Peyer's patch (tissue), 4 donors: ENCODE results near the gene VRK1.

Experiments
- POLR2A ChIP-seq, 2 donors: fragments of 450-650 bp; IDR thresholded peaks; one replicate each; pipeline ENCODE4 v1.5.1; 2017; ENCODE audit warnings: antibody characterized with exemption in 2 of 2, mild to moderate bottlenecking in 2 of 2, moderate library complexity in 2 of 2
- TF ChIP-seq, protein P1 (sequence below), 6 experiments: fragments of 450-650 bp in 4 of 6; fragments of 200-600 bp in 2 of 6; sonication (generic) in 1 of 6; IDR thresholded peaks; one replicate each; pipeline ENCODE4 v1.5.1; 2017 to 2019; ENCODE audit warnings: antibody characterized with exemption in 6 of 6, mild to moderate bottlenecking in 3 of 6, moderate library complexity in 1 of 6

DNA sequence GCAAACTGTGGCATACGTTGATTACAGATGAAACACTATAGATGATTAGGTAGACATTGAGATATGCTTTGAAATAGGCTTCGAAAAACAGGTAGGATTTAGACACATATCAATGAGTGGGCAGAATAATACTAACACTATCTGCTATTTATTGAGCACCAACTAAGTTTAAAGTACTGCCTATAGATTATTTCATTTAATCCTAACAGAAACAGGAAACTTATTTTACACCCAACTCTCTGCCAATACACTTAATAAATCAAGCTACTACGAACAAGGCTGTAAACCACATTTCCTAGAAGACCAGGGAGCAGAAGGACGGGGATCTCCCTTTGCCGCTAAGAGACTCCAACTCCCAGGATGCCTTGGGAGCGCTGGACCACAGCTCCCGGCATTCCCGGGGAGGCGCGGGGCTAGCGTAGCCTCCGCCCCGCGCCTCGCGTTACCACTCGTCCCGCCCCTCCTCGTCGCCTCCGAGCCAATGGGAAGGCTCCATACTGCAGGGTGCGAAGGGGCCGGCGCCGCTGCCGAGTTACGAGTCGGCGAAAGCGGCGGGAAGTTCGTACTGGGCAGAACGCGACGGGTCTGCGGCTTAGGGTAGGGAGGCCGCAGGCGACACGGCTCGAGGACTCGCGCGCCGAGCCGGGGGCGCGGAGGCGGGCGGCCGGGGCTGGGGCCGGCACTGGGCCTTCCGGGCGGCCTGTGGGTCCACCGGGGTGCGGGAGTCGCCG lies at the start of gene VRK1:
- no peak for TF ChIP-seq POLR2A (IDR thresholded peaks at IDR 0.05)
- TF ChIP-seq, protein P1, sequence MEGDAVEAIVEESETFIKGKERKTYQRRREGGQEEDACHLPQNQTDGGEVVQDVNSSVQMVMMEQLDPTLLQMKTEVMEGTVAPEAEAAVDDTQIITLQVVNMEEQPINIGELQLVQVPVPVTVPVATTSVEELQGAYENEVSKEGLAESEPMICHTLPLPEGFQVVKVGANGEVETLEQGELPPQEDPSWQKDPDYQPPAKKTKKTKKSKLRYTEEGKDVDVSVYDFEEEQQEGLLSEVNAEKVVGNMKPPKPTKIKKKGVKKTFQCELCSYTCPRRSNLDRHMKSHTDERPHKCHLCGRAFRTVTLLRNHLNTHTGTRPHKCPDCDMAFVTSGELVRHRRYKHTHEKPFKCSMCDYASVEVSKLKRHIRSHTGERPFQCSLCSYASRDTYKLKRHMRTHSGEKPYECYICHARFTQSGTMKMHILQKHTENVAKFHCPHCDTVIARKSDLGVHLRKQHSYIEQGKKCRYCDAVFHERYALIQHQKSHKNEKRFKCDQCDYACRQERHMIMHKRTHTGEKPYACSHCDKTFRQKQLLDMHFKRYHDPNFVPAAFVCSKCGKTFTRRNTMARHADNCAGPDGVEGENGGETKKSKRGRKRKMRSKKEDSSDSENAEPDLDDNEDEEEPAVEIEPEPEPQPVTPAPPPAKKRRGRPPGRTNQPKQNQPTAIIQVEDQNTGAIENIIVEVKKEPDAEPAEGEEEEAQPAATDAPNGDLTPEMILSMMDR (IDR thresholded peaks at IDR 0.05) = no peak
